GM19395 (cell line): ENCODE data around the gene C19orf81.

Experiments
- ATAC-seq: cut with Tn5 transposase; IDR thresholded peaks from one replicate; pipeline ENCODE4 v1.9.1; 2021; ENCODE audit warnings: mild to moderate bottlenecking, moderate library complexity; ENCODE audit not compliant: unreplicated experiment

C19orf81 gene

GRCh38 chr19:50629194-50629593 is 20.1 kb upstream of the C19orf81 start:
- ATAC-seq: no peak

DNA sequence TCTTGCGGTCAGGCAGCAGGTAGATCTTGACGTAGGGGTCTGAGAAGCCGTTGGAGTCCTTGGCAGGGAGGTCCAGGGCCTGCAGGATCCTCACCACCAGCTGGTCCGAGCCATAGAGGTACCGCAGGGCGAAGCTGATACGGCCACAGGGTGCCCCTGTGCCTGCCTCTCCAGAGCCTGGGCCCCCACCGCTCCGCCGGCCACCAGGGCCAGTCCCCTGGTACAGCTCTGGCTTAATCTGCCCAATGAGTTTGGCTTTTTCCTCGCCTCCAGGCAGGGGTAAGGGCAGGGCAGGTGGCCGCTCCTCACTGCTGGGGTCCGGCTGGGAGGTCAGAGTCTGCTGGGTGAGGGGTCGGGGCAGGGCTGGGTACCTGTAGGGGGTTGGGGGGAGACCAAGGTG is 19.4 kb upstream of the C19orf81 start:
- ATAC-seq: no peak

DNA sequence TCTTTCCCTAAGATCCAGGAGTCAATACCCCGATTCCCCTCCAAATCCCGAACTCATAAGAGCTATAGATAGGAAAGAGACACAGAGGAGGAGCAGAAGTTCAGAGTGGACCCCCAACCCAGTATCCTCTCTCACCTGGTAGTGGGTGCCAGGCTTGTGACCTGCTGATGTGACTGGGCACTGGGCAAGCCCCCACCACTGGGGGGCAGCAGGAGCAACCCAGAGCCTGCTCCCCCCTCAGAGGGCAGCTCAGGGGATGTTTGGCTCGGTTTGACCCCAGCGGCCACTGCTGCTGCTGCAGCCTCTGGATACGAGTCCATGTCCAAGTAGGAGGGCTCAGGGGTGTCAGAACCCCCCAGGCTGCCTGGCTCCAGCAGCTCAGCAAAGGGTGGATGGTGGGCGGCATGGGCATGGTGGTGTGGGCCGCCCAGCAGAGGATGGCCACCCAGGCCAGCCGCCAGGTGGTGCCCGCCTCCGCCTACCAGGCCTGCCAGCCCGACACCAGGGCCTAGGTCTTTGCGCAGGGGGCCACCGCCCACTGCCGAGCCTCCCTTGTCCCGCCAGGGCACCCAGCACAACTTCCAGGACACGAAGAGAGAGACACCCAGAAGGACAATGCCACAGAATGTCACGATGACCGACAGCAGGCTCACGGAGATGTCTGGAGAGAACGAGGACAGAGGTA is 17.0 kb upstream of the C19orf81 start:
- no peak for ATAC-seq

DNA sequence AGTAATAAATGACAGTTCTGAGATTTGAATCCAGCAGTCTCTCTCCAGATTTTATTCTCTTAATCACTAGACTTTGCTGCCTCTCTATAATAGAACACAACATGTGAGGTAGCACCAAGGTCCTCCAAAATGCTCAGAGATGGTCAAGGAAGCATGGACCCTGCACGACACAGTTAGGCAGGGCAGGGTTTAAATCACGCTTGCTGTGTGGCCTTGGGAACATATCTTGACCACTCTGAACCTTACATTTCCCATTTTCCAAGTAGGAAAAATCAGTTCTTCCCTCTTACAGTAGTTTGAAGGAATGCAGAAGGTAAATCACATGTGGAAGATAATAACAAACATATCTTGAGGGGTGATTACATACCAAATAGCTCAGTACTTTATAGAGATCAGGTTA is 15.9 kb upstream of the C19orf81 start:
- ATAC-seq: no peak

- no peak for ATAC-seq
These were observed 15.3 kb upstream of the C19orf81 start for GRCh38 chr19:50633973-50634372.

DNA sequence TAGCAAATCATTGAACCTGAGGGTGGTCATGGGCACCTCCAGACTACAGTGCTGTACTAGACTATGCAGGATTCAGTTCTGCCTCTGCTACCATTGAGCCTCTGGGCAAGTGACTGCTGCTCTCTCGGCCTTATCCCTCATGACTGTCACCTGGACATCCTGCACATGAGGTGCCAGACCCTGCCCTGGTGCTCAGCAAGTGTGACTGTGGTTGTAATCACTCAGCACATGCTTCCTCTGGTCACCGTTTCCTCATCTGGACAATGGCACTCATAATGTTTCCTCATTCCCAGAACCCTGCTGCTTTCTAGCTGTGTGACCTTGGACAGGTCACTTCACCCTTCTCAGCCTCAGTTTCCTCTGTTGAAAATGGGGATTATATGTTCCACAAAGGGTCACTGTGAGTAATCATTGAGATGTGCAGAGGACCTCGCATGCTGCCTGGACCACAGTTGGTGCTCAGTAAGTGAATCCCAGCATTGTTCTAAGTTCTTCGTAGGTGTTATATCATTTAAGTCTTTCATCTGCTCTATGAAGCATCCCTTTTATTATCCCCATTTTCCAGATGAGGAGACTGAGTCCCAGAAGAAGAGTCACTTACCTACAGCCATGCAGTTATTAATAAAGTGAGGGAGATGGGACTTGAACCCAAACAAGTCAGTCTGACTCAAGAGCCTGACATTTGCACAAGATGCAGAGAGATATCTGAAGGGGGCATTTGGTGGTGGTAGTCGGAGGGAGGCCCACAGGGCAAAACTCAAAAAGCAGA is 12.7 kb upstream of the C19orf81 start:
- ATAC-seq: no peak

DNA sequence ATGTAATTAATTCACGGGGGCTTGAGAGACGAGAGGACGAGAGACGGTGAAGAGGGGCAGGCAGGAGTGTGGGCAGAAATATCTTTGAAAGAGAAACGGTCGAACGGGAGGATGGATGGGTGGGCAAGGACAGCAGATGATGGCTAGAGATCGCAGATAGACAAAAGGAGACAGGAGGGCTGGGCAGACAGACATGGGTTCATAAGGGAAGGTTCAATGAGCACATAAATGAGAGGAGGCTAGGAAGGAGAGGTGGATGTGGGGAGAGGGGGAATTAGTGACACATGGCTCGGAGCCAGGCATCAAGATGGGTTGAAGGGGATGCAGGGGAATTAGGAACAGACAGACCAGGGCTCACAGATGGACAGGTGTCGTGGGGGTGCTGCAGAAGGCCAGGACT is 10.6 kb upstream of the C19orf81 start:
- no peak for ATAC-seq

- no peak for ATAC-seq
These were observed 9.8 kb upstream of the C19orf81 start, which contains the start of gene SYT3 for GRCh38 chr19:50639121-50640112. TSS of gene SYT3 (minus strand) at chr19:50639881. CDS start at chr19:50637411, 2,470 bp downstream.

- no peak for ATAC-seq
These were observed 8.9 kb upstream of the C19orf81 start for GRCh38 chr19:50640368-50640767.

DNA sequence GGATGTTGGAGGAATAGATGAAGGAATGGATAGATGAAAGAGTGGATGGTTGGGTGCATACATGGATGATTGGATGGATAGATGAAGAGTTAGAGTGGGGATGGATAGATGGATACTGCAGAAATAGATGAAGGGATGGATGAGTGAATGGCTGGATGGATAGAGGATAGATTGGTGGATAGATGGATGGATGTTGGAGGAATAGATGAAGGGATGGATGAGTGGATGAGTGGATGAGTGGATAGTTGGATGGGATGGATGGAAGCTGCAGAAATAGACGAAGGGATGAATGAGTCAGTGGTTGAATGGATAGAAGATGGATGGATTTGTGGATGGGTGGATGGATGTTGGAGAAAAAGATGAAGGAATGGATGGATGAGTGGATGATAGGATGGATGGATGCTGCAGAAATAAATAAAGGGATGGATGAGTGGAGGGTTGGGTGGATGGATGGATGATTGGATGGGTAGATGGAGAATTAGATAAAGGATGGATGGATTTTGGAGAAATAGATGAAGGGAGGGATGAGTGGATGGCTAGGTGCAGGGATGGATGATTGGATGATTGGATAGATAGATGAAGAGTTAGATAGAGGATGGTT is 4.8 kb upstream of the C19orf81 start:
- no peak for ATAC-seq

DNA sequence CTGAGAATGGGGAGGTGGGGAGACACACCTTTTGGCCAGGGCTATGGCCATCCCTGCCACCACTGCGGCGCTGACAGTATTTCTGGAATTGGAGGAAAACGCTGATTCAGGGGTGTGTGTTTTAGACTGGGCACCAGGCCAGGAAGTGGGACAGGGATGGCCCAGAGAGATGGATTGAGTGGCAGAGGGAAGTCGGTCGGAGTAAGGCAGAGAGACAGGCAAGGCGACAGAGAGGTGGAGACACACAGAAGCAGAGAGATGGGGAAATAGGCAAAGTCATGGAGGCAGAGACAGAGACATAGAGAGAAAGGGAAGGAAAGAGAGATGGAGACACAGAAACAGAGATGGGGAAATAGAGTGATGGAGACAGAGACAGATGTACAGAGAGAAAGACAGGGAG is 4.1 kb upstream of the C19orf81 start:
- no peak for ATAC-seq

- ATAC-seq: no peak
These were observed 3.0 kb upstream of the C19orf81 start for GRCh38 chr19:50646074-50646807.

DNA sequence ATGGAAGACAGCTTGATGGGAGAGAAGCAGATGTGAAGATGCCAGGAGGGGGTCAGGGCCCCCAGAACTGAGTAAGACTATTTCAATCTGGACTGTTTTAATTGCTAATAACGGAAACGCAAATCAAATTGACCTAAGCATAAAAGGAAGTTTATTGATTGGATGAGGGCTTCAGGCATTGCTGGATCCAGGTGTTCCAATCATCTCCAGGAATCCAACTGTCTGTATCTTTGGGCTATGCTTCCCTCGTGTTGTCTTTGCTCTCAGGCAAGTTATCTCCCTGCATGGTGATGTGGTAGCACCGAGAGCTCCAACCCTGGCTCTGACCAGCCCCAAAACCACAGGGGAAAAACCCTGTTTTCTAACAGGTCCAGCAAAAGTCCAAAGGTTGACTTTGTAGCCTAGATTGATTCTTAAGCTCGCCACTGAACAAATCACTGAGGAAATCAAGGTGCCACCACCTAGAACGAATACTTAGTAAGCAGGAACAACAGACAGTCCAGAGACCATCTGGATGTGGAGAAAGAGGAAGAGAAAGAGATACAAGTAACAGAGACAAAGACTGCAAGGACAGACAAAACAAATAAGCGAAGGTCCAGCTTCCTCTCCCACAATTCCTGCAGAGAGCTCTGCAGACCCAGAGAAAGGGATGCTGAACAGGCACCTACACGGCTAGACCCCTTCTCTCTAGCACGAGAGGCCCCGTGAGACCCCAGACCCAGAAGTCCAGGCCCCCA is 1.2 kb upstream of the C19orf81 start:
- no peak for ATAC-seq

DNA sequence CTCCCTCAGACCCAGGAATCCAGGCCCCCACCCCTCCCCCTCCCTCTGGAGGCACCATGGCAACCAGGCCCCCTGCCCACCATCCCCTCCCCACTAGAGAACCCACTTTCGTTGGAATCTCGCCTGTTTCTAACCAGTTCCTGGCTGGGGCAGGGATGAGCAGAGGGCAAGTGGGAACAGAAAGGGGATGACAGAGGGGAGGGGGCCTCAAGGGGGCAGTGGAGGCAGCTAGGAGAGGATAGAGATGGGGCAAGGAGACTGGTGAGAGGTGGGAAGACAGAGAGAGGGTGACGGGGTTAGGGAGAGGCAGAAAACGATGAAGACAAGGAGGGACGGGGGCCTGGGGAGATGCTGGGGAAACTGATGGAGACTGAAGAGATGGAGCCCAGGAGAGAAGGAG is 586 bp upstream of the C19orf81 start:
- ATAC-seq: no peak

- no peak for ATAC-seq
These were observed 1.9 kb downstream of the C19orf81 start for GRCh38 chr19:50651174-50651573.

- ATAC-seq: no peak
These were observed 3.5 kb downstream of the C19orf81 start for GRCh38 chr19:50652722-50653121.

GRCh38 chr19:50654882-50655281 is 5.6 kb downstream of the C19orf81 start:
- no peak for ATAC-seq

DNA sequence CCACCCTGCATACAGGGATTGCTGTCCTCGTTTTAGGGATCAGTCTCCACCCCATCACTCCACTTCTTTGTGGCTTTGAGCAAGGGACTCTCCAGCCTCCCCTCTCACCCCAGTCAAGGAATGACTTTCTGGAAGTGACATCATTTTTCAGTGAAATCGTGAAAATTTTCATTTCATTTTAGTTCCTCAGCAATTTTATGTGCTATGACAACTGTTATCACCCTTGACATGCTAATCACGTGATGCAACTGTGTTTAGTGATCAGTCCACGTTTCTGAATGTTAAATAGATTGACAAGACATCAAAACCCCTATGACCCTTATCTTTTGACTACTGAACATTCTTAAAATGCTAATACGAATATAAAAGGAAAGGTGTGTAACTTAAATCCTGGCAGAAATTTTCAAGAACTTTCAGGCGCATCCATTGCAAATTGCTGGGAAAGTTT is 8.0 kb downstream of the C19orf81 start:
- ATAC-seq: no peak

GRCh38 chr19:50657712-50658440 is 8.6 kb downstream of the C19orf81 start:
- peak; percentile 63 for ATAC-seq
